Left ventricle myocardium superior (tissue), 1 donor: Measurements from ENCODE around the gene RALGAPA1. TPM values are rescaled to one million over a fixed set of nuclear protein-coding genes. Genes with fewer than 3 reads are reported as not detected.
"Not testable (repeated sequence)": the region's sequence is repeated elsewhere in the genome, so short reads cannot be mapped to it uniquely, and the experiment has no call there.

Source experiments
- ATAC-seq: fragments of 200-7000 bp; cut with Tn5 transposase; one replicate; pipeline ENCODE4 v1.9.1; 2020; ENCODE audit warnings: mild to moderate bottlenecking, moderate library complexity
- DNase-seq: peaks from one replicate; pipeline ENCODE4 v3.0.0-alpha.2; 2020
- intact Hi-C: fragments of 100-400 bp; cut with micrococcal nuclease; formaldehyde crosslinking; loops from one replicate; pipeline ENCODE4 v1.11.0; 2022
- total RNA-seq: library from RNA; stranded (reverse); fragmentation: NEBNext Ultra II Directional; extraction: Animal tissue kit (Norgen Biotek cat#: 25700); gene quantifications from one replicate; pipeline ENCODE4 v1.2.1, GENCODE V29; 2021
- donor health status: DM: no; HTN: yes; CAD: no; lungs with severe emphysema.

Gene RALGAPA1
- total RNA-seq, 1 donor from 2014 or later, result 31.8 TPM

DNA sequence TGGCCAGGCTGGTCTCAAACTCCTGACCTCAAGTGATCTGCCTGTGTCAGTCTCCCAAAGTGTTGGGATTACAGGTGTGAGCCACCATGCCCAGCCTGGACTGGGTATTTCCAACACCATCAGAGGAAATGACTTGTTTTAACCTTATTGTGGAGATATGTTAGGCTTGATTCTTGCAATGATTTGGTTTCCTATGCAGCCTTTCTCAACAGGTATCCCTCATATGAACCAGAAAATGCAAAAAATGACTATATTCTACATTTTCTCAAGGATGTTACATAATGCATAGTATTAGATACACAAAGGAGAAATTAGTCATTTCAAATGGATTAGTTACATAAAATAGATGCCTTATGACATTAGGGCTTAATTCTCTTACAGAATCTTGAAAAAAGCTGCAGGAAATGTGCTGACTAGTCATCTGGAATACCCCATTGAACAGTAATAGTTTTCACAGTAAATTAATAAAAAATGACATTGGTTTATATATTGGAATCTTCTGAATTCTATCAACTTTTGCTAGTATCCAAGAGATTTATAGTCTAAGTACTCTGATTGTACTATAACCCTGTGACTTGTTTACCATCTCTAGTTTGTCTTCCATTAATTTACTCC lies 142.6 kb downstream of the RALGAPA1 start:
- no peak for ATAC-seq
- no peak for DNase-seq
- intact Hi-C loops, result no loop called here

DNA sequence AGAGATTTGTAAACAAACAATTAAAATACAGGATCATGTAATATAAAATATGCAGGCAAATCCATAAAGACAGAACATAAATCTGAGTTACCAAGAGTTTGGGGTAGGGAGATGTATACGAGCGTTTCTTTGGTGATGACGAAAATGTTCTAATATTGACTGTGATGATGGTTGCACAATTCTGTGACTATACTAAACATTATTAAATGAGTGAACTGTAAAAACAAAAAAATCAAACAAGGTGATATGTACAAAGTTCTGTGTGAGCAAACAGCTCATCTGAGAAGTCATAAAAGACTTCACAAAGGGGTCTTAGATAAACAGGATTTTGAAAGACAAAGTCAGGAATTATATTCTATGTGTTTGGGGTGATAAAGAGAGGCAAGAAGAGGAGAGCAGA lies 147.2 kb downstream of the RALGAPA1 start:
- intact Hi-C loops, result no loop called here
- no peak for DNase-seq

DNA sequence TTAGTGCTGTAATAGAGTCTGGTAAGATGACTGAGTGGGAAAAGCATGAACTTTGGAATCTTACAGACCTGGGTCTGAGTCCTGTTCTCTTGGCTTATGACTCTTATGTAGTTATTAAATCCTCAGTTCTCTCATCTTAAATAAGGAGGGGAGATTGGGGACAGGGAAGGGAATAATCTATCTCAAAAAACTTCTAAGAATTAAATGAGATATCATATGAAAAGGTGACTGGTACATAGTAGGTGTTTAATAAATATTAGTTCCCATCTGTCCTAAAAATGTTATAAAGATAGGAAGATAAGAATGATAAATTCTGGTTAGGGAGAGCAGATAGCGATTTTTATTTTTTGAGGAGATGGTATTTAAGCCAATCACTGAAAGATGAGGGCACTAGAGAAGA lies 156.1 kb downstream of the RALGAPA1 start:
- ATAC-seq (no peak), DNase-seq (no peak)
- intact Hi-C loops, result no loop called here

More for the DNA sequence above, 147.2 kb downstream of the RALGAPA1 start:
- ATAC-seq, result no peak

DNA sequence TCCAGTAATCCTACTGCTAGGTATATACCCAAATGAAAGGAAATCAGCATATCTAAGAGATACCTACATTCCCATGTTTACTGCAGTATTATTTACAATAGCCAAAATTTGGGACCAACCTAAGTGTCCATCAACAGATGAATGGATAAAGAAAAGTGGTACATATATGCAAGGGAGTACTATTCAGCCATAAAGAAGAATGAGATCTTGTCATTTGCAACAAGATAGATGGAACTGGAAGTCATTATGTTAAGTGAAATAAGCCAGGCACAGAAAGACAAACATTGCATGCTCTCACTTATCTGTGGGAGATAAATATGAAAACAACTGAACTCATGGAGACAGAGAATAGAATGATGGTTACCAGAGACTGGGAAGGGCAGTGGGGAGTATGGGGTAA lies 165.6 kb downstream of the RALGAPA1 start:
- intact Hi-C loops, result no loop called here
- no peak for ATAC-seq

DNA sequence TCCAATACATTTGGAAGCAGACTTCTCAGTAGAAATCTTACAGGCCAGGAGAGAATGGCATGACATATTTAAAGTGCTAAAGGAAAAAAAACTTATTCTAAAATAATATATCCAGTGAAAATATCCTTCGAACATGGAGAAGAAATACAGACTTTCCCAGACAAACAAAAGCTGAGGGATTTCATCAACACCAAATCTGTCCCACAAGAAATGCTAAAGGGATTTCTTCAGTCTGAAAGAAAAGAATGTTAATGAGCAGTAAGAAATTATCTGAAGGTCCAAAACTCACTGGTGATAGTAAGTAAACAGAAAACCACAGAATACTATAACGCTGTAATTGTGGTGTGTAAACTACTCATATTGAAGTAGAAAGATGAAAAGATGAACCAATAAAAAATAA lies 171.2 kb downstream of the RALGAPA1 start:
- intact Hi-C loops, result no loop called here
- no peak for ATAC-seq
- DNase-seq, result no peak

More for the DNA sequence above, 165.6 kb downstream of the RALGAPA1 start:
- no peak for DNase-seq

DNA sequence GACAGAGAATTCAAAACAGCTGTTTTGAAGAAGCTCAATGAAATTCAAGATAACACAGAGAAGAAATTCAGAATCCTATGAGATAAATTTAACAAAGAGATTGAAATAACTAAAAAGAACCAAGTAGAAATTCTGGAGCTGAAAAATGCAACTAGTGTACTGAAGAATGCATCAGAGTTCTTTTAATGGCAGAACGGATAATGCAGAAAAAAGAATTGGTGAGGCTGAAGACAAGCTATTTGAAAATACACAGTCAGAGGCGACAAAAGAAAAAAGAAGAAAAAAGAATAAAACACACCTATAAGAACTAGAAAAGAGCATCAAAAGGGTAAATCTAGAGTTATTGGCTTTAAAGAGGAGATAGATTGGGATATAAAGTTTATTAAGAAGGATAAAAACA lies 171.8 kb downstream of the RALGAPA1 start:
- ATAC-seq (no peak), DNase-seq (no peak)
- intact Hi-C loops, result no loop called here

DNA sequence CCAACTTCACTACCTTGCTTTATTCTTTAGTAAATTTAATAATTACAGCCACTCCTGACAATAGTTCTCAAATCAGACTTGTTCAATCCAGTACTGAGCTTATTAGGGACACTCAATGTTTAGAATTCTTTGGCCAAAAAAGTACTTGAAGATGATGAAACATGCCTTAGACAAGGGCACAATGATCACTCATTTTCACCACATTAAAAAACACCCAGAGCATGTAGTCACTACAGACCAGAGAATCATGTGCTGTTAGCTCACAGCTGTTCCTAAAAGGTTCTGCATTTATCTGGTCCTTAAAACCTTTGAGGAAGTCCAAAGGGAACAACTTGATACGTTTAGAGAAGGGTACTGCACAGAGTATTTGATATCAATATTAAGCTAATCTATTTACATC lies 176.4 kb downstream of the RALGAPA1 start:
- ATAC-seq, result no peak
- intact Hi-C loops, result no loop called here
- no peak for DNase-seq

DNA sequence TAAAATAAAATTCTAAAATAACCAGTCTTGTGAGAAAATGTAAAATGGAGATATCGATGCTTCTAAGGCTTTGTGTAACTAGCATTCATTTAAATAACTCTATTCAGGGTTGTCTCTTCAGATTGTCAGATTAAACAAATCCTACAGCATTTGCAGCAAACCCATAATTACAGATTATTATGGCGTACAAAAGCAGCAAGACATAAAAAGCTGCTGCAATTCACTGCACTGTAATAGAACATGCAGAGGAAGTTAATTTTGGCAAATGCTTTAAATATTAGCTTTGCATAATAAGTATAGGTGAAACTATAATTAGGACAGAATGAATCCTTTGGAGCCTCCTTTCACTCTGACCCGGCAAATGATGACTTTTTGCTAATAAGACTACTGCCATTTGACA lies 176.8 kb downstream of the RALGAPA1 start:
- ATAC-seq (no peak), DNase-seq (no peak)
- intact Hi-C loops, result no loop called here

DNA sequence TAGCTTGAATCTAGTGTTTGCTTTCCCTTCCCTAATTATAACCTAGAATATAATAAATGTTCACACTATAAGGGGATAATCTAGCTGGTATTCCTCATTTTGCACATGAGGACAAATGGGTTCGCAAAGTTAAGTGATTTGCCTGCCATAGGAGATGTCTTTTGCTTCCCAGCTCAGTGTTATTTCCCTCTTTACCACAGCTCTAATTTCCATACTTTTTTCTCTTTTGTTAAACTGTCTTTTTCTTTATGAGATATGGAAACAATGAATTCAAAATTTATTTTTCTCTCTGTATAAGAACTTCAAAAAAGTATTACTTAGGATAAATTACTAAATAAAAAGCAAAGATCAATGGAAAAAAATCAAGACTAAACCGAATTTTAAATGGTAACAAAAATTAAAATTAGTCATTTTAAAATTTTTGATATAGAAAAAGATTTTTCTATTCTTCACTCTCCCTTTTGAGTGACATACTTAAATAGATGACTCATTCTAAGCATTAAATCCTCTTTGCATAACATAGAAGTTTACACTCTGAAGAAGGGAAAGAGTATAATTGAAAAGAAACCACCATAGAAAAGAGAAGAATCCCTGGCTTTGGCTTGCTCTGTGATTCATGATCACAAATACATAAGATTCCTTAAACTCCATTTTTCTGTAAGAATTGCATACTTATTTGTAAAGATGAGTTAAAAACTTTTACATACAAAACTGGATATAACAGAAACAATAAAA lies 177.9 kb downstream of the RALGAPA1 start:
- no peak for DNase-seq
- intact Hi-C loops, result no loop called here
- no peak for ATAC-seq

DNA sequence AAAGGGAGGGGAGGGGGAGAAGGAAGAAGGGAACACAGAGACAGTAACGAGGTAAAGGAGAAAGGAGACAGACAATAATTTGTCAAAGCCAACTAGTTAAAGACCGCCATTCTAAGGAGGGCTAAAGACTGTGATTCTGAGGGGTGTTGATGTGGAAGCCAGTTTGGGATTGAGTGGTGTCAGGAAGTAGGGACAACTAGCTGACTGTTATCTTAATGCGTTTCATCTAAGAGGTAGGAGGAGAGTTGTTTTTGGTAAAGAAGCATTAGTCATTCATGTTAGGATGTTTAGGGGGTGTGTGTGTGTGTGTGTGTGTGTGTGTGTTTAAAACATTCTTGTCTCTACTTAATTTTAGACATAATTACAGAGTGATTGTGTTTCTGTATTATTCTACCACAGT lies 180.1 kb downstream of the RALGAPA1 start:
- intact Hi-C loops, result no loop called here
- DNase-seq, result no peak
- no peak for ATAC-seq

DNA sequence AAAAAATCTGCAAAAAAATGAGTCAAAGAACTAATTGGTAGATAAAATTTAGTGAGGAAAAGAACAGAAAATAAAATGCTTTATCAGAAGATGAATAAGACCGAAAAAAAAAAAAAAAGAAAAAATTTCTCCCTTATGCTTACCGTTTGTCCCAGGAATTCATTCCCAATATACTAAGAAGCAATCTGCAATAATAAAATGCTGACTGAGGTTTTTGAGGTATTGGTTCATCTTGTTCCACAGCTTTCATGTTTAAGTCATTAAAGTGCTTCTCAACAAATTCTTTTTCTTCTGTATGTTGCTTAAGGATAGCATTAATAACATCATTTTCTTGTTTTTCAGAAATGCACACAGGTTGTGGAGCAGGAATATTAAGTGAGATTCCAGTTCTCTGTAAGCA lies 182.1 kb downstream of the RALGAPA1 start:
- intact Hi-C loops, DNase-seq, ATAC-seq: not testable (repeated sequence)

DNA sequence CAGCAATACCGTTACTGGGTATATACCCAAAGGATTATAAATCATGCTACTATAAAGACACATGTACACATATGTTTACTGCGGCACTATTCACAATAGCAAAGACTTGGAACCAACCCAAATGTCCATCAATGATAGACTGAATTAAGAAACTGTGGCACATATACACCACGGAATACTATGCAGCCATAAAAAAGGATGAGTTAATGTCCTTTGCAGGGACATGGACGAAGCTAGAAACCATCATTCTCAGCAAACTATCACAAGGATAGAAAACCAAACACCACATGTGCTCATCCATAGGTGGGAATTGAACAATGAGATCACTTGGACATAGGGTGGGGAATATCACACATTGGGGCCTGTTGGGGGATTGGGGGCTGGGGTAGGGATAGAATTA lies 187.1 kb downstream of the RALGAPA1 start:
- intact Hi-C loops, DNase-seq, ATAC-seq: not testable (repeated sequence)

DNA sequence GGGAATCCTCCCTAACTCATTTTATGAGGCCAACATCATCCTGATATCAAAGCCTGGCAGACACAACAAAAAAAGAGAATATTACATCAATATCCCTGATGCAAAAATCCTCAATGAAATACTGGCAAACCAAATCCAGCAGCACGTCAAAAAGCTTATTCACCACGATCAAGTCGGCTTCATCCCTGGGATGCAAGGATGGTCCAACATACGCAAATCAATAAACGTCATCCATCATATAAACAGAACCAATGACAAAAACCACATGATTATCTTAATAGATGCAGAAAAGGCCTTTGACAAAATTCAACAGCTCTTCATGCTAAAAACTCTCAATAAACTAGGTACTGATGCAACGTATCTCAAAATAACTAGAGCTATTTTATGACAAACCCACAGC lies 189.1 kb downstream of the RALGAPA1 start:
- DNase-seq, intact Hi-C loops, ATAC-seq: not testable (repeated sequence)

DNA sequence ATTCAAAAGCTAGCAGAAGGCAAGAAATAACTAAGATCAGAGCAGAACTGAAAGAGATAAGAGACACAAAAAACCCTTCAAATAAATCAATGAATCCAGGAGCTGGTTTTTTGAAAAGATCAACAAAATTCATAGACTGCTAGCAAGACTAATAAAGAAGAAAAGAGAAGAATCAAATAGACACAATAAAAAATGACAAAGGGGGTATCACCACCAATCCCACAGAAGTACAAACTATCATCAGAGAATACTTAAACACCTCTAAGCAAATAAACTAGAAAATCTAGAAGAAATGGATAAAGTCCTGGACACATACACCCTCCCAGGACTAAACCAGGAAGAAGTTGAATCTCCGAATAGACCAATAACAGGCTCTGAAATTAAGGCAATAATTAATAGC lies 189.6 kb downstream of the RALGAPA1 start:
- DNase-seq, ATAC-seq, intact Hi-C loops: not testable (repeated sequence)

DNA sequence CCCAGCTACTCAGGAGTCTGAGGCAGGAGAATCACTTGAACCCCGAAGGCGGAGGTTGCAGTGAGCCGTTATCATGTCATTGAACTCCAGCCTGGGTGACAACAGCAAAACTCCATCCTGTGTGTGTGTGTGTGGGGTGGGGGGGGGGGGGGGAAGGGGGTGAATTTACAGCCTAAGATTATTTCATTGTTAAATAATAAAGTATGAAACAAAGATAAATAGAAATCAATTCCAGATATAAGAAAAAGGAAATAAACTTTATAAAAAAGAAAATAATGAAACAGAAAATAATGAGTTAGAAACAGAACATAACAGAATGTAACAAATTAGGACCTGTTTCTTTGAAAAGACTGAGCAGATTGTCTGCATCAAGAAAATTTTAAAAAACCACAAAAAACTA lies 191.6 kb downstream of the RALGAPA1 start:
- intact Hi-C loops, result no loop called here
- no peak for DNase-seq
- ATAC-seq, result no peak

DNA sequence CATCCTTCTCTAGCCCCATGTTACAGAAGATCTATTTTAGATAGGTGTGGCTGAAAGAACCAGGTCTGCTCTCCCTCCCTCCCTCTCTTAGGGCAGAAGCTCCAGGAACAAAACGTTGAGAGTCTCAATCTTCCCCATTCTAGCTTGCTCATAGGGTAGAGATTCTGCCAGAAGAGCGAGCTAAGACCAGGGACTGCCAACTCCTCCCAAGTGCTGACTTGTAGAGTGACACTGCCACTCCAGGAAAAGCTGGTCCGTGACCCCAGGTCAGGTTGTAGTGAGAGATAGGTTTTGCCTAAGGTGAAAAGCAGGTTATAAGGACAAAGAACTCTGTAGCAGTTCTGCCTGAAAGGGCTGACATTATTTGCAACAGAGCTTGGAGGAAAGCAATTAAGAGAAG lies 201.7 kb downstream of the RALGAPA1 start:
- ATAC-seq, result peak; percentile 67

DNA sequence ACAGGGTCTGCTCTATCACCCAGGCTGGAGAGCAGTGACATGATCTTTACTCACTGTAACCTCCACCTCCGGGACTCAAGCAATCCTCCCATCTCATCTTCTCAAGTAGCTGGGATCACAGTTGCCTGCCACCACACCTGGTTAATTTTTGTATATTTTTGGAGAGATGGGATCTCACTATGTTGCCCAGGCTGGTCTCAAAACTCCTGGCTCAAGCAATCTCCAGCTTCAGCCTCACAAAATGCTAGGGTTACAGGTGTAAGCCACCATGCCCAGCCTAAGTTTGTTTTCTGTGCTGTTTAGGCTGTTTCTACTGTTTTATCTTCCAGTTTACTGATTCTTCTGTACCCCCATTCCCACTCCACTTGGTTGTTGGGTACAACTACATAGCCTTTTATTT lies 208.8 kb downstream of the RALGAPA1 start:
- no peak for DNase-seq
- ATAC-seq, result no peak
- intact Hi-C loops, result no loop called here

More for the DNA sequence above, 201.7 kb downstream of the RALGAPA1 start:
- DNase-seq, result no peak
- intact Hi-C loops, result no loop called here

DNA sequence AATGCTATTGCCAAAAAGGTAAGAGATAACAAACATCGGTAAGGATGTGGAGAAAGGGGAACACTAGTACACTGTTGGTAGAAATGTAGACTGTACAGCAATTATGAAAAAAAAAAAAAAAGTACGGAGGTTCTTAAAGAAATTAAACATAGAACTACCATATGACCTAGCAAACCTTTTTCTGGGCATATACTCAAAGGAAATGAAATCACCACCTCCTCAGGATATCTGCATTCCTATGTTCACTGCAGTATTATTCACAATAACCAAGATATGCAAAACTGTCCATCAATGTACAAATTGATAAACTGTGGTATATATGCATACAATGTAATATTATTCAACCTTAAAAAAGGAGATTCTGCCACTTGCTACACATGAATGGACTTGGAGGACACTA lies 214.5 kb downstream of the RALGAPA1 start:
- ATAC-seq (no peak), DNase-seq (no peak)
- intact Hi-C loops, result no loop called here

DNA sequence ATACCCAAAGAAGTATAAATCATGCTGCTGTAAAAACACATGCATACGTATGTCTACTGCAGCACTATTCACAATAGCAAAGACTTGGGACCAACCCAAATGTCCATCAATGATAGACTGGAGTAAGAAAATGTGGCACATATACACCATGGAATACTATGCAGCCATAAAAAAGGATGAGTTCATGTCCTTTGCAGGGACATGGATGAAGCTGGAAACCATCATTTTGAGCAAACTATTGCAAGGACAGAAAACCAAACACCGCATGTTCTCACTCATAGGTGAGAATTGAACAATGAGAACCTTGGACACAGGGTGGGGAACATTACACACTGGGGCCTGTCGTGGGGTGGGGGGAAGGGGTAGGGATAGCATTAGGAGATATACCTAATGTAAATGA lies 221.7 kb downstream of the RALGAPA1 start:
- DNase-seq, intact Hi-C loops, ATAC-seq: not testable (repeated sequence)

DNA sequence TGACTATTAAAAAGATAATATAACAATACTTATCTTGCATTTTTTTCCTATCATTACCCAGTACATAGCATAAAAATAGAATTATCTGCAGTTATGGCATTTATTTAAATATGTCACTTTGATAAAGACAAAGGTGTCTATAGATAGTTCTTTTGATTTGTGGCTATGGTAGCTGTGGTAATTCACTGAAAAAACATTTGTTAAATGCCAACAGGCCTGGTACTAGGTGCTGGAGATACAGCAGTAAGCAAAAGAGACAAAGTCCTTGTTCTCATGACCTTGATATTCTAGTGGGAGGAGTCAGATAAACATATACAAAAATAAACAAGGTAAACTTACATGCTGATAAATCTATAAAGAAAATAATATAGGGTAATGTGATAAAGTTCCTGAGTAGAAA lies 230.5 kb downstream of the RALGAPA1 start:
- DNase-seq (no peak), ATAC-seq (no peak)
- intact Hi-C loops, result no loop called here

DNA sequence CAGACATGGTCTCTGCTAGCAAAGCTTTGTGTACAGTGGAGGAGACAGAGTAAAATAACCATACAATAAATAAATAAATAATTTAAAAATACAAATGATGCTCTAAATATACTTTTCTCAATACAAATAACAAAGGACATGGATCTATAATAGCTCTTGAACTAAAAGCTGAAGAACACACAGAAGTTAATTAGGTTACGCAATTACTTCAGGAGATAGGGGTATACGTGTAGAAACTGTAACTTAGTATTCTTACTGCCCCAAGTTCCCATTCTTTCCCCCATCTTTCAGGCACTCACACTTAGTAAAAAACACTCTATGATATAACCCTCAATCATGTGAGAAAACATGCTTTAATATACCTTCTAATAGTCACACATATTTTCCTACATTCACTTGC lies 231.0 kb downstream of the RALGAPA1 start:
- DNase-seq, result no peak
- intact Hi-C loops, result no loop called here
- no peak for ATAC-seq
